ENCODE measurements around the gene AAMDC.
A peak's percentile ranks its signal among the peaks of the same experiment; 100 is the strongest.

The AAMDC gene

GRCh38 chr11:77820565-77821348 lies at the start of gene AAMDC, which contains the start of gene RSF1:
Gene AAMDC (plus strand): TSS chr11:77821144. CDS start chr11:77842497, 21,353 bp downstream.
Gene RSF1 (minus strand): TSS chr11:77820722. CDS start chr11:77820714, 8 bp downstream.
- DNase-seq, result peak; percentile 97

GRCh38 chr11:77775936-77776335 lies 45.0 kb upstream of the AAMDC start:
- no peak for DNase-seq

- peak; percentile 44 for DNase-seq
Observed at GRCh38 chr11:77776455-77776854, 44.5 kb upstream of the AAMDC start.

- DNase-seq, result no peak
Observed at GRCh38 chr11:77778118-77778517, 42.8 kb upstream of the AAMDC start.

- DNase-seq, result no peak
Observed at GRCh38 chr11:77778549-77778948, 42.4 kb upstream of the AAMDC start.

- no peak for DNase-seq
Observed at GRCh38 chr11:77779935-77780334, 41.0 kb upstream of the AAMDC start.

- no peak for DNase-seq
Observed at GRCh38 chr11:77783025-77783424, 37.9 kb upstream of the AAMDC start.

GRCh38 chr11:77784572-77784971 lies 36.4 kb upstream of the AAMDC start:
- DNase-seq, result no peak

- DNase-seq, result no peak
Observed at GRCh38 chr11:77789061-77789730, 31.7 kb upstream of the AAMDC start.

GRCh38 chr11:77789731-77790476 lies 31.0 kb upstream of the AAMDC start:
- no peak for DNase-seq

- no peak for DNase-seq
Observed at GRCh38 chr11:77791301-77791700, 29.6 kb upstream of the AAMDC start.

GRCh38 chr11:77793972-77794371 lies 27.0 kb upstream of the AAMDC start:
- DNase-seq, result no peak

- DNase-seq, result no peak
Observed at GRCh38 chr11:77799338-77799737, 21.6 kb upstream of the AAMDC start.

- DNase-seq, result no peak
Observed at GRCh38 chr11:77800449-77800848, 20.5 kb upstream of the AAMDC start.

GRCh38 chr11:77801477-77801876 lies 19.5 kb upstream of the AAMDC start:
- DNase-seq, result no peak

- DNase-seq, result no peak
Observed at GRCh38 chr11:77806415-77806814, 14.5 kb upstream of the AAMDC start.

- DNase-seq, result no peak
Observed at GRCh38 chr11:77806993-77807392, 14.0 kb upstream of the AAMDC start.

- DNase-seq, result no peak
Observed at GRCh38 chr11:77813256-77813655, 7.7 kb upstream of the AAMDC start.

GRCh38 chr11:77814848-77815247 lies 6.1 kb upstream of the AAMDC start:
- DNase-seq, result no peak

- no peak for DNase-seq
Observed at GRCh38 chr11:77815459-77815858, 5.5 kb upstream of the AAMDC start.

- peak; percentile 85 for DNase-seq
Observed at GRCh38 chr11:77819411-77819920, 1.5 kb upstream of the AAMDC start.

GRCh38 chr11:77819921-77820564 lies 901 bp upstream of the AAMDC start:
- peak; percentile 33 for DNase-seq

- peak; percentile 9 for DNase-seq
Observed at GRCh38 chr11:77821349-77821851, 456 bp downstream of the AAMDC start.

Data from CD4-positive, alpha-beta T cell treated with Interleukin-12 subunit alpha and Interleukin-12 subunit beta, for 1 hour (primary cell).